Suprapubic skin (tissue), 4 donors: Measurements from ENCODE around the gene KRTAP9-1.

Experiments used
- CTCF ChIP-seq, 2 donors: fragments of 200-600 bp in 1 of 2; fragments of 450-650 bp in 1 of 2; sonication (generic) in 1 of 2; IDR thresholded peaks; one replicate each; pipeline ENCODE4 v1.5.1; 2016 to 2019; ENCODE audit warnings: antibody characterized with exemption in 2 of 2, mild to moderate bottlenecking in 1 of 2, moderate library complexity in 1 of 2
- EP300 ChIP-seq: sonication (generic); formaldehyde crosslinking; IDR thresholded peaks from one replicate; pipeline ENCODE4 v1.6.1; 2017; ENCODE audit warnings: antibody characterized with exemption
- POLR2A ChIP-seq, 2 donors: fragments of 450-650 bp; IDR thresholded peaks; one replicate each; pipeline ENCODE4 v1.6.1; 2017; ENCODE audit warnings: antibody characterized with exemption in 2 of 2, mild to moderate bottlenecking in 2 of 2, moderate library complexity in 2 of 2
- POLR2AphosphoS5 ChIP-seq, 3 donors: sonication (generic); formaldehyde crosslinking; IDR thresholded peaks; one replicate each; pipeline ENCODE4 v1.6.1; 2017; ENCODE audit warnings: antibody characterized with exemption in 3 of 3

- TF ChIP-seq CTCF (IDR thresholded peaks at IDR 0.05) (no peak), EP300 (no peak), POLR2AphosphoS5 (IDR thresholded peaks at IDR 0.05) (no peak), POLR2A (IDR thresholded peaks at IDR 0.05) (no peak)
Observed at GRCh38 chr17:41196068-41196467, 6.4 kb downstream of the KRTAP9-1 start.
